Karpas-422 (cell line): ENCODE data around the gene CEP41. TPM values are rescaled to one million over a fixed set of nuclear protein-coding genes. Genes with fewer than 3 reads are reported as not detected.

Source experiments
- DNase-seq: peaks from one replicate; pipeline ENCODE4 v3.0.0-alpha.2; 2015
- H2AFZ ChIP-seq: fragments of 200-600 bp; sonication (generic); 2 replicates; pipeline ENCODE4 v1.6.1; 2014; ENCODE audit warnings: antibody characterized with exemption, low read length, mixed read lengths
- H3K27ac ChIP-seq: fragments of 200-600 bp; sonication (generic); 2 replicates; pipeline ENCODE4 v1.5.1; 2014; ENCODE audit warnings: mild to moderate bottlenecking, low read length, moderate library complexity
- H3K27me3 ChIP-seq: fragments of 200-600 bp; sonication (generic); 2 replicates; pipeline ENCODE4 v1.6.1; 2014; ENCODE audit warnings: low read length, mixed read lengths
- H3K36me3 ChIP-seq: fragments of 200-600 bp; sonication (generic); 2 replicates; pipeline ENCODE4 v1.6.1; 2014; ENCODE audit warnings: low read length, mixed read lengths; ENCODE audit not compliant: insufficient read depth
- H3K4me1 ChIP-seq: fragments of 200-600 bp; sonication (generic); 2 replicates; pipeline ENCODE4 v1.6.1; 2014; ENCODE audit warnings: mild to moderate bottlenecking, low read length, mixed read lengths
- H3K4me2 ChIP-seq: fragments of 200-600 bp; sonication (generic); 2 replicates; pipeline ENCODE4 v1.6.1; 2014; ENCODE audit warnings: low read length, low read depth, mild to moderate bottlenecking; ENCODE audit not compliant: poor library complexity, severe bottlenecking
- H3K4me3 ChIP-seq: fragments of 200-600 bp; sonication (generic); 2 replicates; pipeline ENCODE4 v1.5.1; 2014; ENCODE audit warnings: mild to moderate bottlenecking, antibody characterized with exemption, low read length, mixed read lengths
- H3K79me2 ChIP-seq: fragments of 200-600 bp; sonication (generic); 2 replicates; pipeline ENCODE4 v1.6.1; 2014; ENCODE audit warnings: mild to moderate bottlenecking, low read length, mixed read lengths
- H3K9ac ChIP-seq: fragments of 200-600 bp; sonication (generic); 2 replicates; pipeline ENCODE4 v1.6.0; 2014; ENCODE audit warnings: low read length
- H3K9me2 ChIP-seq: fragments of 200-600 bp; sonication (generic), shearing (Covaris generic); replicated peaks from 2 replicates; pipeline ENCODE4 v1.6.0; 2014; ENCODE audit warnings: mild to moderate bottlenecking, low read length, moderate library complexity; ENCODE audit not compliant: insufficient read depth
- H3K9me3 ChIP-seq: fragments of 300-700, 200-600 bp; sonication (generic); 2 replicates; pipeline ENCODE4 v1.6.1; 2014; ENCODE audit warnings: low read length, mixed read lengths
- H4K20me1 ChIP-seq: fragments of 200-600 bp; sonication (generic); 2 replicates; pipeline ENCODE4 v1.6.1; 2014; ENCODE audit warnings: mild to moderate bottlenecking, antibody characterized with exemption, low read length, low read depth; ENCODE audit not compliant: insufficient read depth
- total RNA-seq: library from RNA; depleted of rRNA; stranded (reverse); fragments of >200 nt; shearing (Covaris generic); gene quantifications from 2 replicates; pipeline ENCODE4 v1.2.3, GENCODE V29; 2014; ENCODE audit warnings: low replicate concordance

The CEP41 gene
- total RNA-seq, 1 experiment from 2014 or later: 7.3 TPM

DNA sequence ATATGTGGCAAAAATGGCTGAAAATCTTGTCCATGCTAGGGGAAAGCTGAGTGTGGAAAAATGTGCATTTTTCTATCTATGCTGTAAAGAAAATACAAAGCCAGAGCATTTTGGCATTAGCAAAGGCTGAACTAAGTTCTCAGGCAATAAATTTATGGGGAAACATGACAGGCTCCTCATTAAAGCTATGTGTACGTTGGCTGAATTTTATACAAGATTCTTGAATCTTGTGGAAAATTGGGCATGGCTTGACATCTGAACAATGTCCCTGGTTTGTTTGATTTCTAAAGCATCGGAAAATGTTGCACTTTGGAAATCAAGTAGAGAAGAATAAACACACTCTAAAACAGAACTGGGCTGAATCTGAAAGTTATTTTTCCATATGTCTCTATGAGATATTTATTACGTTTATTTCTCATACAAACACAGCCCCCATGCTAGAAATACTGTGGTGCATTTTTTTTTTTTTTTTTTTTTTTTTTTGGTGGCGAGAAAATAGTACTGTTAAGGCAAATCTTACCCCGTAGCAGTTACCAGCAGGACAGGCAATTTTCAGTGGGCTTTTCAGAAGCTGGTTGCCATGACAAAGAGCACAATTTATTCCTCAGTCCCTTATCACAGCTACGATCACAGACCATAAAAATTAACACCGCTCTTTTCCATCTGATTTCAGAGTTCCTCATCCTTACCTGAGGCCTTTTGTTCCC is 43.6 kb downstream of the CEP41 start:
- H3K4me1 ChIP-seq: 0 out of 2 replicates have a peak, but pooled peaks cover 2% of the 10 kb centered on the region
- H3K4me3 ChIP-seq: no peak overlapping the region
- H3K27me3 ChIP-seq: no peaks in the 10 kb centered on the region
- H3K27ac ChIP-seq: no peak overlapping the region
- H3K36me3 ChIP-seq: no peaks in the 10 kb centered on the region
- H3K9me2 ChIP-seq: no peaks in the 10 kb centered on the region
- H3K9ac ChIP-seq: no peak overlapping the region
- no peak for DNase-seq
- no peaks in the 10 kb centered on the region for H3K79me2 ChIP-seq
- H2AFZ ChIP-seq: no peak overlapping the region
- no peaks in the 10 kb centered on the region for H4K20me1 ChIP-seq
- H3K9me3 ChIP-seq: no peaks in the 10 kb centered on the region
- no peak overlapping the region for H3K4me2 ChIP-seq

DNA sequence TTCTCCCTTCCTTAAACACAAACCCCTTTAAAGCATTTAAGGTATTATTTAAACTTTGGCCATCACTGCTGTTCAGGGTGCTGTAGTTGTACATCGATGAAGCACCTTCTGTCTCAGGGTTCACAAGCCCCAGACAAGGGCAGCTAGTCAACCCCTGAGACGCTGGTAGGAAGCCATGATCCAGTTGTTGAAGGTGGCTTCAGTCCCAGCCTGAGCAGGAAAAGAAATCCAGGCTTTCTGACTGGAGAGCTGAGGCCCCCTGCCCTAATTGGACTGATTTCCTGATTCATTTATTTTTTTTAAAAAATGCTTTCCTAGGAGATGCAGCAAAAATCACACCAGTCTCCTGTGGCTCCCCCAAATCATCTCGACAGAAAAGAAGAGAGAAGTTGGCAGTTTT is 44.7 kb downstream of the CEP41 start:
- H2AFZ ChIP-seq: no peak overlapping the region
- H3K9me3 ChIP-seq: no peaks in the 10 kb centered on the region
- no peak overlapping the region for H3K27ac ChIP-seq
- no peaks in the 10 kb centered on the region for H3K9me2 ChIP-seq
- H3K9ac ChIP-seq: no peak overlapping the region
- DNase-seq: no peak
- no peak overlapping the region for H3K4me3 ChIP-seq
- no peaks in the 10 kb centered on the region for H4K20me1 ChIP-seq
- 0 out of 2 replicates have a peak, but pooled peaks cover 2% of the 10 kb centered on the region for H3K4me1 ChIP-seq
- no peaks in the 10 kb centered on the region for H3K79me2 ChIP-seq
- H3K27me3 ChIP-seq: no peaks in the 10 kb centered on the region
- H3K36me3 ChIP-seq: no peaks in the 10 kb centered on the region
- H3K4me2 ChIP-seq: no peak overlapping the region

DNA sequence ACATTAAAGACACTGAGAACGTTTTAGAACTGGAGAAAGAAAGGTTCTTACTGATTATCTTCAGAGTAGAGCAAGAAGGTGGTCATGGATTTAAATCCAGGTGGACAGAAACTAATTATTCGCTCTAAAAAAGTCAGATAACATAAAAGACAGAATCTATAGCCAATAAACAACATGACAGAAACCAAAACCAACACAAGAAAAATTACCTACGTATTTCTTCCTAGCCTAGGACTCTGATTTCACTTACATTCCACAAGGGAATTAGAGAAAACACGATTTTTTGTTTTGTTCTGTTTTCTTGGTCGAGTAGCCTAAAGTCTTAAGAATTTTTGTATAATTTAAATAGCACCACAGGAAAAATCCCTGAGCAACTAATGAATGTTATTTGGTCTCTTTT is 45.4 kb downstream of the CEP41 start:
- Histone ChIP-seq H3K4me2 (no peak overlapping the region), H3K79me2 (no peaks in the 10 kb centered on the region), H3K9me2 (no peaks in the 10 kb centered on the region), H3K27ac (no peak overlapping the region), H4K20me1 (no peaks in the 10 kb centered on the region), H3K4me1 (0 out of 2 replicates have a peak, but pooled peaks cover 2% of the 10 kb centered on the region), H3K9me3 (no peaks in the 10 kb centered on the region), H2AFZ (no peak overlapping the region), H3K9ac (no peak overlapping the region), H3K4me3 (no peak overlapping the region), H3K36me3 (no peaks in the 10 kb centered on the region), H3K27me3 (no peaks in the 10 kb centered on the region)
- DNase-seq: no peak

DNA sequence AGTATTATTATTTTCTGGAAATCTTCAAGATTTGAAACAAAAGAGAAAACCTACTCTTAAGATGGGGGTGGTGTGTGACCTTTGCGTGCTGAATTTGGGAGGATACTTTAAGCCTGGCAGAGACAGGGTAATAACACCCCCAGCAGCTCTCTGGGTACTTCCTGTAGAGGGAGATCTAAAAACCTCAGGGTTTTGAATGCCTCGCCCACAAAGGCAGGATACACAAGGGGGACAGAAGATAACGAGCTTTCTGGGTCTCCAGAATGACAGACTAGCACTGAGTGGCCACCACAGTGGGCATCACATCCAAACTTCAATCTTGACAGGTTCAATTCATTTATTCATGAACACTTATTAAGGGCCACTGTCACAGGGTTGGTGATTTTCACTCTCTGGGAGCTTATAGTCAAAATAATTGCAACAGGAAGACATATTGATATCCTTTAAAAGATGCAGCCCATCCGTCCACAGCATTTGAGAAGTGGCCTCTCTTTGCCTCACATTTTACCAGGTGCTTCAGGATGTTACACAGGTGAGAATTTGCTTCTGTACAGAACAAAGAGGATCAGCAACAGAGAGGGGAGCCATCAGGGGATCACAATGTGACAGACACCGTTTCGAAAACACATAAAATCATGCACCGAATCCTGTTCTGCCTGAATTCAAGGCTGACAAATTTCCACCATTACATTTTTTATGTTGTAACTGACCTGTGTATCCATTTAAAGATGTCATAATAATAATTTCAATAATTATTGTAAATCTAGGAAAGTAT is 46.2 kb downstream of the CEP41 start:
- no peak overlapping the region for H3K9ac ChIP-seq
- no peak overlapping the region for H3K4me2 ChIP-seq
- no peaks in the 10 kb centered on the region for H3K9me3 ChIP-seq
- no peaks in the 10 kb centered on the region for H4K20me1 ChIP-seq
- no peak overlapping the region for H3K27ac ChIP-seq
- H3K4me1 ChIP-seq: 0 out of 2 replicates have a peak, but pooled peaks cover 2% of the 10 kb centered on the region
- no peaks in the 10 kb centered on the region for H3K79me2 ChIP-seq
- DNase-seq: no peak
- H3K36me3 ChIP-seq: no peaks in the 10 kb centered on the region
- no peaks in the 10 kb centered on the region for H3K9me2 ChIP-seq
- no peak overlapping the region for H3K4me3 ChIP-seq
- H2AFZ ChIP-seq: no peak overlapping the region
- H3K27me3 ChIP-seq: no peaks in the 10 kb centered on the region

DNA sequence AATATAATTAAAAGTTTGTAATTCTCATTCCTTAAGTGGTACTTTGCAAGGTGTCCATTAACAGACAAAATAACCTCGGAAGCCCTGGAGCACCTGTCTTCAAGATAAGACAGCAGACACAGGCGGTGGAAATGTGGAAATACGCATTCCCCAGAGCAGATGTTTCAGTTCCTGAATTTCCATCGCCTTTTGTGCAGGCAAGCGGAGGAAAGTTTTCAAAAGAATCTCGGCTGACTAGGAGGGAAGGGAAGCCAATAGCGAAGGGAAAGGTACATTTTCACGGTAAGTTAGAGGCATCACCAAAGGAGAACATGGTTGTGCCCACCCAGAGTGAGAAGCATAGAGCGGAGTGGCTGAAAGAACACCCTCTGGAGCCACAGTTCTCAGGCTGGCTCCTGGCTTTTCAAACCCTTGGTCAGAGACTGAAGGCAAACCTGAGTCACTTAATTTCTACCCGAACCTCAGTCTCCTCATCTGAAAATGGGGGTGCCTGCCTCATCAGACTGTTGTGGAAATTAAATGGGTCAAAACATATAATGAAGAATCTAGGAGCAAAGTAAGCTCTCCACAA is 46.9 kb downstream of the CEP41 start:
- Histone ChIP-seq H3K27ac (no peak overlapping the region), H3K9ac (no peak overlapping the region), H3K27me3 (no peaks in the 10 kb centered on the region), H3K79me2 (no peaks in the 10 kb centered on the region), H3K4me1 (0 out of 2 replicates have a peak, but pooled peaks cover 2% of the 10 kb centered on the region), H4K20me1 (no peaks in the 10 kb centered on the region), H2AFZ (no peak overlapping the region), H3K9me2 (no peaks in the 10 kb centered on the region), H3K4me3 (no peak overlapping the region), H3K4me2 (no peak overlapping the region), H3K9me3 (no peaks in the 10 kb centered on the region), H3K36me3 (no peaks in the 10 kb centered on the region)
- DNase-seq: no peak

DNA sequence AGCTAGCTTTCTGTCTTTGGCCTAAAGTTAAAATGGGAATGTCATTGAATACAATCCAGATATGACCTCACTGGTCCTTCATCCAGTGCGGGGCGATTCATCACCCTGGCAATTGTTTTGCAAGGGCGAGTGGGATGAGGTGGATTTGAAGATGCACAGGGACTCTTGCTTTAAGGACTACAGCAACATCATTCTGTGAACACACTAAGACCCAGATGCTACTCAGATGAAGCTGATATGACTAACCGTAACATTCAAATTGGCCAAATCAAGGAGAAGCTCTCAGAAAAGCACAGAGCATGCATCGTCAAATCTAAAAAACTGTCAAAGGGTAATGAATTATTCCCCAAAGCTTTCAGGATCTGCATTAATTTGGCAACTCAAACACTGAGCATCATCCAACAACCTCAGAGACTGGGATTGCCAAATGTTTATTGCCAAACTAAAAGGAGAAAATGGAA is 47.7 kb downstream of the CEP41 start:
- H3K4me2 ChIP-seq: no peak overlapping the region
- no peaks in the 10 kb centered on the region for H3K36me3 ChIP-seq
- H2AFZ ChIP-seq: no peak overlapping the region
- H3K27me3 ChIP-seq: no peaks in the 10 kb centered on the region
- no peaks in the 10 kb centered on the region for H3K4me1 ChIP-seq
- no peaks in the 10 kb centered on the region for H3K9me3 ChIP-seq
- no peak overlapping the region for H3K27ac ChIP-seq
- no peaks in the 10 kb centered on the region for H3K79me2 ChIP-seq
- DNase-seq: no peak
- H4K20me1 ChIP-seq: no peaks in the 10 kb centered on the region
- no peak overlapping the region for H3K9ac ChIP-seq
- no peak overlapping the region for H3K4me3 ChIP-seq
- H3K9me2 ChIP-seq: no peaks in the 10 kb centered on the region

DNA sequence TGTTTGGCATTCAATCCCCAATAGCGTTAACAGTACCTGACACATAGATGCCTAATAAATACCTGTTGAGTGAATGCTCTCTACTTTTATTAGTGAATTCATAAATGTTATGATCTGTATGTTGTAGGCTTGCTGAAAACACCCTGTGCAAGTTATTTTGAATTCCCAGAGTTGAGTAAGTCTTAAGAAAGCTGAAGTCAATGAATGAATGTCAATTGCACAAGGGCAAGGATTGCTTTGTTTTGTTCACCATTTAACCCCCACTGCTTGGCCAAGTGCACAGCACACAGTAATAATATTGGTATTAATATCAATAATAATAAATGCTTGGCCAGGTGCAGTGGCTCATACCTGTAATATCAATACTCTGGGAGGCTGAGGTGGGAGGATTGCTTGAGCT is 50.3 kb downstream of the CEP41 start:
- Histone ChIP-seq H3K4me1 (no peaks in the 10 kb centered on the region), H3K9ac (no peak overlapping the region), H3K4me3 (no peak overlapping the region), H3K9me2 (no peaks in the 10 kb centered on the region), H3K27ac (no peak overlapping the region), H3K27me3 (no peaks in the 10 kb centered on the region), H3K4me2 (no peak overlapping the region), H4K20me1 (no peaks in the 10 kb centered on the region), H3K36me3 (no peaks in the 10 kb centered on the region), H2AFZ (no peak overlapping the region), H3K9me3 (no peaks in the 10 kb centered on the region), H3K79me2 (no peaks in the 10 kb centered on the region)
- DNase-seq: no peak

DNA sequence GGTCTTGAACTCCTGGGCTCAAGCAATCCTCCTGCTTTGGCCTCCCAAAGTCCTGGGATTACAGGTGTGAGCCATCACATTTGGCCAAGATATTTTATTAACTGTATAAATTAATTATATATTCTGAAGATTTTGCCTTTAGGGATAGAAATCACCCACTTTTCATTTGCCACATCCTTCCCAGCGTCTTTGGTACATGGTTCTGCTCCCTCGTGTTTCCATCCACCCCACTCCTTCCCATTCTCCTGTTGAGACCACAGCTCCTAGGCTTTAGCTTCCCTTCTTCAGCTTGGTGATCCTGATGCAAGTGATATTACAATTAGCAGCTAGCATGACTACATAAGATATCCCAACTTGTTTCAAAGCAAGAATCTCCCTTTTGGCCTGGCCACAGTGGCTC is 52.1 kb downstream of the CEP41 start:
- no peak overlapping the region for H3K4me3 ChIP-seq
- DNase-seq: no peak
- H3K9me2 ChIP-seq: no peaks in the 10 kb centered on the region
- no peaks in the 10 kb centered on the region for H3K79me2 ChIP-seq
- no peak overlapping the region for H3K4me2 ChIP-seq
- no peaks in the 10 kb centered on the region for H3K27me3 ChIP-seq
- H2AFZ ChIP-seq: no peak overlapping the region
- H3K9ac ChIP-seq: no peak overlapping the region
- H3K36me3 ChIP-seq: no peaks in the 10 kb centered on the region
- no peaks in the 10 kb centered on the region for H3K9me3 ChIP-seq
- no peak overlapping the region for H3K27ac ChIP-seq
- no peaks in the 10 kb centered on the region for H3K4me1 ChIP-seq
- H4K20me1 ChIP-seq: no peaks in the 10 kb centered on the region
